ENCODE measurements around the gene LTC4S. TPM values are rescaled to one million over a fixed set of nuclear protein-coding genes. Genes with fewer than 3 reads are reported as not detected.

LTC4S gene
- total and polyA plus RNA-seq, 2 donors (not counting 3 experiments of a cell fraction or from before 2014, with no cell fraction given), result 0.95 to 6.3 TPM

GRCh38 chr5:179795049-179795862 is 1.5 kb downstream of the LTC4S start:
- Histone ChIP-seq H3K4me3 (replicated peaks in 1 of 3; ENCODE audit: insufficient read depth in 1 of 3, low read depth in 1 of 3, low read length in 3 of 3) (peak overlapping the region; percentile 11 to 57 (median 18)), H3K27ac (ENCODE audit: insufficient read depth, low read depth, low read length) (no peak overlapping the region), H3K27me3 (ENCODE audit: control insufficient read depth in 2 of 2, insufficient read depth in 2 of 2, low read length in 2 of 2) (no peaks in the 10 kb centered on the region), H3K36me3 (ENCODE audit: control insufficient read depth in 2 of 2, extremely low read depth in 1 of 2, insufficient read depth in 2 of 2, low read length in 2 of 2) (peaks cover 10 to 25% of the 10 kb centered on the region in 2 experiments), H3K4me1 (ENCODE audit: control insufficient read depth, extremely low read depth, insufficient read depth, low read length) (peaks cover 10% of the 10 kb centered on the region), H2AFZ (ENCODE audit: low read depth, low read length) (peak overlapping the region; percentile 20), H4K20me1 (replicated peaks; ENCODE audit: control insufficient read depth, extremely low read depth, insufficient read depth, low read length) (no peaks in the 10 kb centered on the region), H3K9me3 (replicated peaks; ENCODE audit: control insufficient read depth, insufficient read depth, low read length) (no peaks in the 10 kb centered on the region), H3K9me1 (replicated peaks; ENCODE audit: control insufficient read depth, extremely low read depth, insufficient read depth, low read length) (no peaks in the 10 kb centered on the region), H3K4me2 (ENCODE audit: insufficient read depth, low read length) (peak overlapping the region; percentile 47), H3K9ac (replicated peaks; ENCODE audit: extremely low read depth, insufficient read depth, low read length) (no peak overlapping the region), H3K79me2 (ENCODE audit: control insufficient read depth, insufficient read depth, low read length) (no peaks in the 10 kb centered on the region)
- POLR2A ChIA-PET, result interaction anchor here (0.7 kb wide), 1 partner anchor 11 kb away, joined by 6 read pairs; no protein-coding TSS in a partner anchor
- intact Hi-C loops (cut with micrococcal nuclease), result loop anchor here (10.0 kb wide), 1 partner anchor 130 kb away; no protein-coding TSS in a partner anchor
- BruUV-seq (replicated peaks), result no TSS peak
- DNase-seq (ENCODE audit: low read depth, low spot score) (no peak), FAIRE-seq (no peak)
- CTCF ChIA-PET, result interaction anchor here (0.6 to 8.8 kb wide), 9 partner anchors 10 to 84 kb away, joined by 3 to 103 read pairs (median 3); partner anchors contain the start of gene MAML1
- no peak for TF ChIP-seq EZH2 (IDR thresholded peaks at IDR 0.05; ENCODE audit: borderline replicate concordance, low read depth, low read length, severe bottlenecking)
- TF ChIP-seq POLR2AphosphoS5 (IDR thresholded peaks at IDR 0.05; ENCODE audit: insufficient read depth, low read depth, low read length), result no peak
- TF ChIP-seq MAX (IDR thresholded peaks at IDR 0.05; ENCODE audit: insufficient read depth, insufficient read length), result no peak
- TF ChIP-seq MYC (IDR thresholded peaks at IDR 0.05; ENCODE audit: low read depth, low read length), result no peak
- TF ChIP-seq JUN (IDR thresholded peaks at IDR 0.05; ENCODE audit: borderline replicate concordance, insufficient read depth, insufficient read length, low read depth), result no peak
- TF ChIP-seq GATA2 (IDR thresholded peaks at IDR 0.05; ENCODE audit: insufficient read depth, insufficient read length, low read depth, low read length), result no peak
- no peak for TF ChIP-seq POLR2A (IDR thresholded peaks at IDR 0.05; ENCODE audit: low read depth, low read length)
- no peak for TF ChIP-seq FOS (IDR thresholded peaks at IDR 0.05; ENCODE audit: borderline replicate concordance, insufficient read depth, low read length)
- TF ChIP-seq CTCF (IDR thresholded peaks at IDR 0.05; ENCODE audit: extremely low read depth in 1 of 2, insufficient read depth in 1 of 2, low read depth in 1 of 2, low read length in 2 of 2), result no peak
- dilution Hi-C loops (cut with MboI; ENCODE audit: extremely low pct_ligation_motif_present, low sequenced_read_pairs), result no loop called here

All from endothelial cell of umbilical vein (primary cell).